A549 (cell line): ENCODE data around the gene DERA. TPM values are rescaled to one million over a fixed set of nuclear protein-coding genes. Genes with fewer than 3 reads are reported as not detected.

Experiments used
- ATAC-seq, 2 experiments: fragments of 200-7000 bp in 1 of 2; fragments of >200 bp in 1 of 2; cut with Nextera tagmentation in 1 of 2; cut with Tn5 transposase in 1 of 2; 3 replicates each; pipeline versions ENCODE4 v1.8.0 to v1.9.1; 2018 to 2020; ENCODE audit warnings: mild to moderate bottlenecking in 1 of 2, moderate library complexity in 1 of 2
- CTCF ChIA-PET: fragments of 300-600 bp; sonication (Branson Sonifier 250); formaldehyde crosslinking; extraction: SDS; loops from one replicate; lab custom pipeline; 2021; ENCODE audit warnings: antibody characterized with exemption, inconsistent platforms; lab: Yijun Ruan, JAX
- POLR2A ChIA-PET: fragments of 350-600 bp; formaldehyde crosslinking; extraction: SDS; loops from one replicate; lab custom pipeline; 2021; ENCODE audit warnings: antibody characterized with exemption, inconsistent platforms; lab: Yijun Ruan, JAX
- DNase-seq, 2 experiments: peaks; one replicate each; pipeline versions ENCODE4 v3.0.0 to v3.0.0-alpha.2; 2011 to 2016; ENCODE audit warnings: low read depth in 1 of 2, low spot score in 1 of 2
- FAIRE-seq: peaks from 2 replicates; lab custom pipeline; 2011; peaks lifted over from hg19 to GRCh38; lab: Jason Lieb, UNC
- H3K27ac ChIP-seq, 2 experiments: fragments of >200 bp; sonication (Bioruptor Twin); formaldehyde crosslinking; 3 replicates each; pipeline ENCODE4 v1.5.1; 2016 to 2017
- H3K4me1 ChIP-seq: fragments of >200 bp; sonication (Bioruptor Twin); formaldehyde crosslinking; 3 replicates; pipeline ENCODE4 v1.6.1; 2016
- H3K4me2 ChIP-seq: fragments of >200 bp; sonication (Bioruptor Twin); formaldehyde crosslinking; 3 replicates; pipeline ENCODE4 v1.6.1; 2016
- H3K4me3 ChIP-seq: fragments of >200 bp; sonication (Bioruptor Twin); formaldehyde crosslinking; 3 replicates; pipeline ENCODE4 v1.5.1; 2016
- H3K9me3 ChIP-seq: fragments of >200 bp; sonication (Bioruptor Twin); formaldehyde crosslinking; 3 replicates; pipeline ENCODE4 v1.6.1; 2016
- CBX8 ChIP-seq: fragments of 200-600 bp; sonication (generic); IDR thresholded peaks from 2 replicates; pipeline ENCODE4 v1.6.1; 2016
- CEBPB ChIP-seq, 2 experiments: fragments of >200 bp in 1 of 2; sonication (Bioruptor Twin) in 1 of 2; formaldehyde crosslinking in 1 of 2; IDR thresholded peaks; 2 replicates each; pipeline ENCODE4 v1.6.1; 2012 to 2016
- CHD4 ChIP-seq: fragments of 200-600 bp; sonication (generic); IDR thresholded peaks from 2 replicates; pipeline ENCODE4 v1.6.1; 2016; ENCODE audit warnings: antibody characterized with exemption, mild to moderate bottlenecking, borderline replicate concordance
- EHMT2 ChIP-seq: fragments of 200-600 bp; sonication (generic); IDR thresholded peaks from 2 replicates; pipeline ENCODE4 v1.6.1; 2016; ENCODE audit warnings: antibody characterized with exemption, low read depth, mild to moderate bottlenecking, moderate library complexity
- ELK1 ChIP-seq: fragments of 150-350 bp; IDR thresholded peaks from 2 replicates; pipeline ENCODE4 v1.6.1; 2014; ENCODE audit warnings: low read depth, mild to moderate bottlenecking, low read length
- FOSB ChIP-seq: fragments of 250-450 bp; sonication (Bioruptor Pico); IDR thresholded peaks from 2 replicates; pipeline ENCODE4 v1.5.0; 2020; ENCODE audit warnings: mild to moderate bottlenecking, moderate library complexity
- HMGXB4 ChIP-seq: fragments of 250-450 bp; sonication (Bioruptor Pico); IDR thresholded peaks from 2 replicates; pipeline ENCODE4 v1.5.0; 2021; ENCODE audit warnings: mild to moderate bottlenecking, moderate library complexity, borderline replicate concordance
- HOXB13 ChIP-seq: fragments of 250-450 bp; sonication (Bioruptor Pico); IDR thresholded peaks from 2 replicates; pipeline ENCODE4 v1.5.0; 2020; ENCODE audit warnings: low read depth, mild to moderate bottlenecking, moderate library complexity
- HOXB5 ChIP-seq: fragments of 250-450 bp; sonication (Bioruptor Pico); IDR thresholded peaks from 2 replicates; pipeline ENCODE4 v1.5.0; 2020; ENCODE audit warnings: mild to moderate bottlenecking, moderate library complexity
- JUN ChIP-seq, 2 experiments: fragments of >200 bp; sonication (Bioruptor Twin); formaldehyde crosslinking; IDR thresholded peaks; 2 replicates in 1 of 2; 3 replicates in 1 of 2; pipeline ENCODE4 v1.6.1; 2016 to 2017
- MAFK ChIP-seq: fragments of 450-650 bp; IDR thresholded peaks from 2 replicates; pipeline ENCODE4 v1.6.1; 2014; ENCODE audit not compliant: partially characterized antibody
- MAZ ChIP-seq: fragments of 150-350 bp; IDR thresholded peaks from 2 replicates; pipeline ENCODE4 v1.6.1; 2014; ENCODE audit warnings: antibody characterized with exemption, low read depth, low read length, borderline replicate concordance
- MYC ChIP-seq: IDR thresholded peaks from 2 replicates; pipeline ENCODE4 v1.6.1; 2012; ENCODE audit warnings: mild to moderate bottlenecking, inconsistent platforms, low read length, improper control_type of control experiment, borderline replicate concordance
- NFE2L2 ChIP-seq: fragments of 150-350 bp; conservative IDR thresholded peaks from 2 replicates; pipeline ENCODE4 v1.6.1; 2014; ENCODE audit warnings: low read length
- NPAS2 ChIP-seq: fragments of 250-450 bp; sonication (Bioruptor Pico); IDR thresholded peaks from 2 replicates; pipeline ENCODE4 v1.8.0; 2022; ENCODE audit warnings: mild to moderate bottlenecking, moderate library complexity, borderline replicate concordance
- RAD21 ChIP-seq, 2 experiments: fragments of >200 bp in 1 of 2; sonication (Bioruptor Twin) in 1 of 2; formaldehyde crosslinking in 1 of 2; IDR thresholded peaks in 1 of 2; conservative IDR thresholded peaks in 1 of 2; 2 replicates in 1 of 2; 3 replicates in 1 of 2; pipeline ENCODE4 v1.6.1; 2012 to 2018; ENCODE audit warnings: inconsistent platforms in 1 of 2
- SREBF2 ChIP-seq: fragments of 450-650 bp; IDR thresholded peaks from 2 replicates; pipeline ENCODE4 v1.6.1; 2014; ENCODE audit warnings: mild to moderate bottlenecking, moderate library complexity
- ZNF302 ChIP-seq: fragments of 250-450 bp; sonication (Bioruptor Pico); IDR thresholded peaks from 2 replicates; pipeline ENCODE4 v1.9.0; 2021; ENCODE audit warnings: inconsistent platforms, mild to moderate bottlenecking, moderate library complexity
- ZSCAN20 ChIP-seq: fragments of 250-450 bp; sonication (Bioruptor Pico); IDR thresholded peaks from 2 replicates; pipeline ENCODE4 v1.8.0; 2022; ENCODE audit warnings: mild to moderate bottlenecking, moderate library complexity
- WGBS: methylation state at CpG from one replicate; pipeline ENCODE4 v1.1.6; 2017; ENCODE audit errors: missing lambda C conversion rate; 5-methylcytosine and 5-hydroxymethylcytosine counted together
- polyA plus RNA-seq, 4 experiments: library from polyadenylated mRNA; depleted of rRNA in 3 of 4; stranded (reverse); fragments of >200 nt; fragmentation: RNase III in 1 of 4; extraction: RNeasy Plus Mini Kit Qiagen cat#74134 plus additional on column Dnase treatment in 1 of 4; gene quantifications; 2 replicates in 3 of 4; 3 replicates in 1 of 4; pipeline ENCODE4 v1.2.3, GENCODE V29; 2011 to 2017
- TF ChIP-seq, protein P1 (sequence below): fragments of >200 bp; sonication (Bioruptor Twin); formaldehyde crosslinking; IDR thresholded peaks from 3 replicates; pipeline ENCODE4 v1.6.1; 2016
- TF ChIP-seq, protein P2 (sequence below): fragments of >200 bp; sonication (Bioruptor Twin); formaldehyde crosslinking; IDR thresholded peaks from 3 replicates; pipeline ENCODE4 v1.5.1; 2016
- TF ChIP-seq, protein P3 (sequence below): IDR thresholded peaks from 2 replicates; pipeline ENCODE4 v1.6.1; 2012

The DERA gene
- polyA plus RNA-seq, 2 of the 4 experiments (the other 2 are of a cell fraction) = 45.2 to 65.0 TPM

GRCh38 chr12:15932971-15933370, 21.8 kb downstream of the DERA start:
- Histone ChIP-seq H3K9me3 (no peaks in the 10 kb centered on the region), H3K4me2 (no peak overlapping the region)
- no peak for ATAC-seq
- CTCF ChIA-PET = no interaction called here
- POLR2A ChIA-PET = no interaction called here
- TF ChIP-seq HMGXB4 (no peak), NFE2L2 (no peak), SREBF2 (no peak), ELK1 (no peak), ZSCAN20 (no peak)
- TF ChIP-seq, protein P1, sequence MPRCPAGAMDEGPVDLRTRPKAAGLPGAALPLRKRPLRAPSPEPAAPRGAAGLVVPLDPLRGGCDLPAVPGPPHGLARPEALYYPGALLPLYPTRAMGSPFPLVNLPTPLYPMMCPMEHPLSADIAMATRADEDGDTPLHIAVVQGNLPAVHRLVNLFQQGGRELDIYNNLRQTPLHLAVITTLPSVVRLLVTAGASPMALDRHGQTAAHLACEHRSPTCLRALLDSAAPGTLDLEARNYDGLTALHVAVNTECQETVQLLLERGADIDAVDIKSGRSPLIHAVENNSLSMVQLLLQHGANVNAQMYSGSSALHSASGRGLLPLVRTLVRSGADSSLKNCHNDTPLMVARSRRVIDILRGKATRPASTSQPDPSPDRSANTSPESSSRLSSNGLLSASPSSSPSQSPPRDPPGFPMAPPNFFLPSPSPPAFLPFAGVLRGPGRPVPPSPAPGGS = no peak
- TF ChIP-seq, all 56 proteins: peak for 0
- no peak for DNase-seq
- Histone ChIP-seq H3K27ac (no peak overlapping the region), H3K4me1 (peaks cover 19% of the 10 kb centered on the region), H3K4me3 (no peak overlapping the region)
- FAIRE-seq = peak; percentile 32
- 95% methylated on average over 3 of the region's 3 CpGs for WGBS

DNA sequence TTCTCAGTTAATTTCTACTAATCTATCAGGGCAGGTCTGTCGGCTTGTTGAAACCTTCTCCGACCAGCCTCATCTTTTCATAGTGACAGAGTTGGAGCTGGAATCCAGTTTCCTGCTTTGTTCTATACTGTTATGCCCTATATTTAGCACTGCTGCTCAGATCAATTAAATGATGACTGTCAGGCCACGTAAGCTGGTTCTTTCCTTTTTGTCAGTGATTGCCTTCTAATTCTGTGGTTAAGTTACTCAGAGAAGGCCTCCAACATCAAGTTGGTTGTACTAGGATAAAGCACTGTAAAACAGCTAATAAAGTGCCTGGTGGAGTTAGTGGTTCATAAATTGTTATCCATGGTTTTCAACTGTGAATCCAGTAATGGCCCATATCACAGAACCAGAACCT, 22.6 kb downstream of the DERA start:
- no peaks in the 10 kb centered on the region for H3K9me3 ChIP-seq
- H3K4me1 ChIP-seq = peaks cover 11% of the 10 kb centered on the region; the same call in 2 of the 3 replicates
- ChIA-PET POLR2A (no interaction called here), CTCF (interaction anchor here (0.6 kb wide), 1 partner anchor 1857 kb away, joined by 3 read pairs; no protein-coding TSS in a partner anchor)
- DNase-seq (no peak), ATAC-seq (no peak), FAIRE-seq (no peak)
- TF ChIP-seq CHD4 (no peak), RAD21 (conservative IDR thresholded peaks at IDR 0.05 in 1 of 2, IDR thresholded peaks at IDR 0.05 in 1 of 2) (no peak), HOXB13 (CRISPR knock-in tag) (no peak), MAFK (no peak), CEBPB (IDR thresholded peaks at IDR 0.05) (no peak), ZSCAN20 (no peak), ZNF302 (CRISPR knock-in tag) (no peak), FOSB (no peak), NPAS2 (CRISPR knock-in tag) (no peak), CBX8 (no peak), HOXB5 (CRISPR knock-in tag) (no peak), EHMT2 (no peak), MAZ (no peak), JUN (IDR thresholded peaks at IDR 0.05) (no peak), MYC (no peak)
- TF ChIP-seq, protein P2, sequence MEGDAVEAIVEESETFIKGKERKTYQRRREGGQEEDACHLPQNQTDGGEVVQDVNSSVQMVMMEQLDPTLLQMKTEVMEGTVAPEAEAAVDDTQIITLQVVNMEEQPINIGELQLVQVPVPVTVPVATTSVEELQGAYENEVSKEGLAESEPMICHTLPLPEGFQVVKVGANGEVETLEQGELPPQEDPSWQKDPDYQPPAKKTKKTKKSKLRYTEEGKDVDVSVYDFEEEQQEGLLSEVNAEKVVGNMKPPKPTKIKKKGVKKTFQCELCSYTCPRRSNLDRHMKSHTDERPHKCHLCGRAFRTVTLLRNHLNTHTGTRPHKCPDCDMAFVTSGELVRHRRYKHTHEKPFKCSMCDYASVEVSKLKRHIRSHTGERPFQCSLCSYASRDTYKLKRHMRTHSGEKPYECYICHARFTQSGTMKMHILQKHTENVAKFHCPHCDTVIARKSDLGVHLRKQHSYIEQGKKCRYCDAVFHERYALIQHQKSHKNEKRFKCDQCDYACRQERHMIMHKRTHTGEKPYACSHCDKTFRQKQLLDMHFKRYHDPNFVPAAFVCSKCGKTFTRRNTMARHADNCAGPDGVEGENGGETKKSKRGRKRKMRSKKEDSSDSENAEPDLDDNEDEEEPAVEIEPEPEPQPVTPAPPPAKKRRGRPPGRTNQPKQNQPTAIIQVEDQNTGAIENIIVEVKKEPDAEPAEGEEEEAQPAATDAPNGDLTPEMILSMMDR = no peak
- TF ChIP-seq, protein P3, sequence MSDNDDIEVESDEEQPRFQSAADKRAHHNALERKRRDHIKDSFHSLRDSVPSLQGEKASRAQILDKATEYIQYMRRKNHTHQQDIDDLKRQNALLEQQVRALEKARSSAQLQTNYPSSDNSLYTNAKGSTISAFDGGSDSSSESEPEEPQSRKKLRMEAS = no peak
- H3K4me3 ChIP-seq = no peak overlapping the region
- H3K4me2 ChIP-seq = no peak overlapping the region
- H3K27ac ChIP-seq = no peak overlapping the region
- WGBS = 98% methylated on average over 3 of the region's 3 CpGs
